Neural cell (in vitro differentiated cells): Measurements from ENCODE around the gene TSFM.

Source experiments
- EP300 ChIP-seq: fragments of 450-650 bp; conservative IDR thresholded peaks from 2 replicates; pipeline ENCODE4 v1.6.1; 2014; ENCODE audit warnings: antibody characterized with exemption, mild to moderate bottlenecking, moderate library complexity; ENCODE audit not compliant: poor library complexity, severe bottlenecking
- EZH2 ChIP-seq: fragments of 200-600, 300-800 bp; shearing (Covaris generic), sonication (generic); IDR thresholded peaks from 2 replicates; pipeline ENCODE4 v1.6.1; 2014; ENCODE audit warnings: antibody characterized with exemption, low read length, borderline replicate concordance, mild to moderate bottlenecking; ENCODE audit not compliant: insufficient read depth, poor library complexity, severe bottlenecking
- POLR2AphosphoS5 ChIP-seq: IDR thresholded peaks from 2 replicates; pipeline ENCODE4 v1.6.1; 2012
- RAD21 ChIP-seq: fragments of 450-650 bp; conservative IDR thresholded peaks from 2 replicates; pipeline ENCODE4 v1.6.1; 2014; ENCODE audit warnings: antibody characterized with exemption, mild to moderate bottlenecking, moderate library complexity
- SMC3 ChIP-seq: fragments of 450-650 bp; conservative IDR thresholded peaks from 2 replicates; pipeline ENCODE4 v1.6.1; 2014; ENCODE audit warnings: antibody characterized with exemption, mild to moderate bottlenecking, moderate library complexity; ENCODE audit not compliant: poor library complexity
- TAF1 ChIP-seq: IDR thresholded peaks from 2 replicates; pipeline ENCODE4 v1.6.1; 2012; ENCODE audit warnings: low read depth
- TF ChIP-seq, protein P1 (sequence below): fragments of 450-650 bp; IDR thresholded peaks from 2 replicates; pipeline ENCODE4 v1.5.1; 2014; ENCODE audit warnings: antibody characterized with exemption, mild to moderate bottlenecking, moderate library complexity; ENCODE audit not compliant: poor library complexity, severe bottlenecking
- TF ChIP-seq, protein P2 (sequence below): IDR thresholded peaks from 2 replicates; pipeline ENCODE4 v1.6.1; 2012; ENCODE audit warnings: borderline replicate concordance

DNA sequence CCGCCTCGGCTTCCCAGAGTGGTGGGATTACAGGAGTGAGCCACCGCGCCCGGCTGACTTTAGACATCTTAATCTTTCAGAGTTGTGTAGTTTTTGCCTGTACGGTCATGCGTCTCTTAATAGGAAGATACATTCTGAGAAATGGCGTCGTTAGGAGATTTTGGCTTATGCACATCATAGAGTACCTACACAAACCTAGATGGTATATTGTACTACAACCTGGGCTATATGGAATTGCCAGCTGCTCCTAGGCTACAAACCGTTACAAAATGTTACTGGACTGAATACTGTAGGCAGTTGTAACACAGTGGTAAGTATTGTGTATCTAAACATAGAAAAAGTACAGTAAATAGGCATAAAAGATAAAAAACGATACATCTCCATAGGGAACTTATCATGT lies 1.3 kb downstream of the TSFM start:
- TF ChIP-seq POLR2AphosphoS5 = no peak
- TF ChIP-seq EZH2 = no peak
- TF ChIP-seq, protein P1, sequence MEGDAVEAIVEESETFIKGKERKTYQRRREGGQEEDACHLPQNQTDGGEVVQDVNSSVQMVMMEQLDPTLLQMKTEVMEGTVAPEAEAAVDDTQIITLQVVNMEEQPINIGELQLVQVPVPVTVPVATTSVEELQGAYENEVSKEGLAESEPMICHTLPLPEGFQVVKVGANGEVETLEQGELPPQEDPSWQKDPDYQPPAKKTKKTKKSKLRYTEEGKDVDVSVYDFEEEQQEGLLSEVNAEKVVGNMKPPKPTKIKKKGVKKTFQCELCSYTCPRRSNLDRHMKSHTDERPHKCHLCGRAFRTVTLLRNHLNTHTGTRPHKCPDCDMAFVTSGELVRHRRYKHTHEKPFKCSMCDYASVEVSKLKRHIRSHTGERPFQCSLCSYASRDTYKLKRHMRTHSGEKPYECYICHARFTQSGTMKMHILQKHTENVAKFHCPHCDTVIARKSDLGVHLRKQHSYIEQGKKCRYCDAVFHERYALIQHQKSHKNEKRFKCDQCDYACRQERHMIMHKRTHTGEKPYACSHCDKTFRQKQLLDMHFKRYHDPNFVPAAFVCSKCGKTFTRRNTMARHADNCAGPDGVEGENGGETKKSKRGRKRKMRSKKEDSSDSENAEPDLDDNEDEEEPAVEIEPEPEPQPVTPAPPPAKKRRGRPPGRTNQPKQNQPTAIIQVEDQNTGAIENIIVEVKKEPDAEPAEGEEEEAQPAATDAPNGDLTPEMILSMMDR = no peak
- TF ChIP-seq TAF1 = no peak
- TF ChIP-seq RAD21 = no peak
- TF ChIP-seq EP300 = no peak
- TF ChIP-seq, protein P2, sequence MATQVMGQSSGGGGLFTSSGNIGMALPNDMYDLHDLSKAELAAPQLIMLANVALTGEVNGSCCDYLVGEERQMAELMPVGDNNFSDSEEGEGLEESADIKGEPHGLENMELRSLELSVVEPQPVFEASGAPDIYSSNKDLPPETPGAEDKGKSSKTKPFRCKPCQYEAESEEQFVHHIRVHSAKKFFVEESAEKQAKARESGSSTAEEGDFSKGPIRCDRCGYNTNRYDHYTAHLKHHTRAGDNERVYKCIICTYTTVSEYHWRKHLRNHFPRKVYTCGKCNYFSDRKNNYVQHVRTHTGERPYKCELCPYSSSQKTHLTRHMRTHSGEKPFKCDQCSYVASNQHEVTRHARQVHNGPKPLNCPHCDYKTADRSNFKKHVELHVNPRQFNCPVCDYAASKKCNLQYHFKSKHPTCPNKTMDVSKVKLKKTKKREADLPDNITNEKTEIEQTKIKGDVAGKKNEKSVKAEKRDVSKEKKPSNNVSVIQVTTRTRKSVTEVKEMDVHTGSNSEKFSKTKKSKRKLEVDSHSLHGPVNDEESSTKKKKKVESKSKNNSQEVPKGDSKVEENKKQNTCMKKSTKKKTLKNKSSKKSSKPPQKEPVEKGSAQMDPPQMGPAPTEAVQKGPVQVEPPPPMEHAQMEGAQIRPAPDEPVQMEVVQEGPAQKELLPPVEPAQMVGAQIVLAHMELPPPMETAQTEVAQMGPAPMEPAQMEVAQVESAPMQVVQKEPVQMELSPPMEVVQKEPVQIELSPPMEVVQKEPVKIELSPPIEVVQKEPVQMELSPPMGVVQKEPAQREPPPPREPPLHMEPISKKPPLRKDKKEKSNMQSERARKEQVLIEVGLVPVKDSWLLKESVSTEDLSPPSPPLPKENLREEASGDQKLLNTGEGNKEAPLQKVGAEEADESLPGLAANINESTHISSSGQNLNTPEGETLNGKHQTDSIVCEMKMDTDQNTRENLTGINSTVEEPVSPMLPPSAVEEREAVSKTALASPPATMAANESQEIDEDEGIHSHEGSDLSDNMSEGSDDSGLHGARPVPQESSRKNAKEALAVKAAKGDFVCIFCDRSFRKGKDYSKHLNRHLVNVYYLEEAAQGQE = no peak
- no peak for TF ChIP-seq SMC3
